HG03442 (cell line): Measurements from ENCODE around the gene HS3ST4.

ENCODE experiments used
- ATAC-seq: cut with Tn5 transposase; IDR thresholded peaks from one replicate; pipeline ENCODE4 v1.9.1; 2021; ENCODE audit warnings: mild to moderate bottlenecking, moderate library complexity; ENCODE audit not compliant: unreplicated experiment

HS3ST4 gene

DNA sequence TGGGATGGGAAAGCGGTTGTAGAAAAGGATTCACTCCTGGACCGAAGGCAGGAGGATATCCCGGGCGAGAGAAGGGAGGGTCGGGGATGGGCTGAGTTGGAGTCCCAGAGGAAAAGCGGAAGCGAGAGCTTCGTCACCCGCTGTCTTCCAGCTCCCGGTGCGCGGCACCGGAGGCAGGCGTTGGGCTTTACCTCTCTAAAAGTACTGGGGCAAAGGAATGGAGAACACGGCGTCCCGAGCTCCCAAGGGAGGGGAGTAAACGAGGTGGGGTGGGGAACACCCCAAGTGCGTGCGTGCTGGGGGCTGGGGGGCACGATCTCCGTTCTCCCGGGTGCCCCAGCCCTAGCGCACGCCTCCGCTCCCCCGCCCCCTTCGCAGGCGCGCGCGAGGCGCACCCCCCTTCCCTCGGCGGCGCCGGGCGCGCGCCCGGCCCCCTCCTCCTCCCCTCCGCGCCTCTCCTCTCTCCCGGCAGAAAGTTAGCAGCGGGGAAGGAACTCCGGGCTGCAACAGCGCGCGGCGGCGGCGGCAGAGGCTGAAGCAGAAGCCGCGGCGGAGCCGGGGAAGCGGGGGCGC is at the start of gene HS3ST4:
HS3ST4 (plus strand) TSS at position 441 of the 573 bp plus-strand sequence.
- ATAC-seq, result no peak

DNA sequence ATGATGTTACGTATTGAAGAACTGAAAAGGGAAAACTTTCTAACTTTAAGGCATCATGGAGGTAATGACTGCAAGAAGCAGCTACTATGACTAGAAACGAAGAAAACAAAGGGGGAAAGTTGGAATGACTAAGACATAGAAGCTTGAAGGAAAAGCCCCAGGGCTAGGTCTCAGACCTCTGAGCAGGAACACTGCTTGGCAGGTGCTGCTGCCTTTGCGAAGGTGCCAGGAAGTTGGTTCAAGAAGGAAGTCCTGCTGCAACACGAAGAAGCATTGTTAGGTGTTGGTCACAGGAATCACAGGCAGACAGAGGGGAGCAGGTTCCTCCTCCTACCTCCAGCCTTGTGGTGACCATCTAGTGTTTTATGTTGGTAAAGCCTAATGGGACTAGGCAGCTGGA is 48.1 kb upstream of the HS3ST4 start:
- ATAC-seq, result no peak

DNA sequence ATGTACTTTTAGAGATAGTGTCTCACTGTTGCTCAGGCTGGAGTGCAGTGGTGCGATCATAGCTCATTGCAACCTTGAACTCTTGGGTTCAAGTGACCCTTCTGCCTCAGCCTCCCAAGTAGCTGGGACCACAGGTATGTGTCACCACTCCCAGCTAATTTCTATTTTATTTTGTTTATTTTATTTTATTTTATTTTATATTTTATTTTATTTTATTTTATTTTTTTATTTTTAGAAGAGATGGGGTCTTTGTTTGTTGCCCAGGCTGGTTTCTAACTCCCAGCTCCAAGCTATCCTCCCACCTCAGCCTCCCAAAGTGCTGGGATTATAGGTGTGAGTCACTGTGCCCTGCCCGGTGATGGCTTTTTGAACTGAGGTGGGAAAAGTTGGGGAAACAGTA is 35.1 kb upstream of the HS3ST4 start:
- ATAC-seq, result no peak

DNA sequence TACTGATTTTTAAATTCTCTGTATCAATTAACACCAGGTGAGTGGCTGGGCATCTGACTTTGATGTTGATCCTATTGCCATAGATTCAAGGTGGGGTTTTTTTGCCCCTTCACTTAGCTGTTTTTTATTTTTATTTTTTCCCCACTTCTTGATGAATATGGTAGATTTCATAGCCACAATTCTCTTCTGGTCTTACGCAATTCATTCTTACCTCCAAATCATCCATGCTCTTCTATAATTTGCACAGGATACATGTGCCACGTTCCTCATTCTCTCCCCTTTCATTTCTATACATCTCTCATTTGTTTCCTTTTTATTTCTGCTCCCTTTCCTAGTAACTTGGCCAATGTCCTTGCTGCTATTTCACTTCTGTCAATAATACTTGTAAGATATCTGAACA is 14.9 kb upstream of the HS3ST4 start:
- ATAC-seq, result no peak

DNA sequence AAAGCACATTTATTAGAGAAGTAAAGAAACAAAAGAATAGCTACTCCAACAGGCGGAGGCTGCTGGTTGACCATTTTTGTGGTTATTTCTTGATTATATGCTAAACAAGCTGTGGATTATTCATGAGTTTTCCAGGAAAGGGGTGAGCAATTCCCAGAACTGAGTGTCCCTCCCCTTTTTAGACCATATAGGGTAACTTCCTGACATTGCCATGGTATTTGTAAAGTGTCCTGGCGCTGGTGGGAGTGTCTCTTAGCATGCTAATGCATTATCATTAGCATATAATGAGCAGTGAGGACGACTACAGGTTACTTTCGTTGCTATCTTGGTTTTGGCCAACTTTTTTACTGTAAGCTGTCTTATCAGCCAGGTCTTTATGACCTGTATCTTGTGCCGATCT is 12.2 kb upstream of the HS3ST4 start:
- ATAC-seq, result no peak

DNA sequence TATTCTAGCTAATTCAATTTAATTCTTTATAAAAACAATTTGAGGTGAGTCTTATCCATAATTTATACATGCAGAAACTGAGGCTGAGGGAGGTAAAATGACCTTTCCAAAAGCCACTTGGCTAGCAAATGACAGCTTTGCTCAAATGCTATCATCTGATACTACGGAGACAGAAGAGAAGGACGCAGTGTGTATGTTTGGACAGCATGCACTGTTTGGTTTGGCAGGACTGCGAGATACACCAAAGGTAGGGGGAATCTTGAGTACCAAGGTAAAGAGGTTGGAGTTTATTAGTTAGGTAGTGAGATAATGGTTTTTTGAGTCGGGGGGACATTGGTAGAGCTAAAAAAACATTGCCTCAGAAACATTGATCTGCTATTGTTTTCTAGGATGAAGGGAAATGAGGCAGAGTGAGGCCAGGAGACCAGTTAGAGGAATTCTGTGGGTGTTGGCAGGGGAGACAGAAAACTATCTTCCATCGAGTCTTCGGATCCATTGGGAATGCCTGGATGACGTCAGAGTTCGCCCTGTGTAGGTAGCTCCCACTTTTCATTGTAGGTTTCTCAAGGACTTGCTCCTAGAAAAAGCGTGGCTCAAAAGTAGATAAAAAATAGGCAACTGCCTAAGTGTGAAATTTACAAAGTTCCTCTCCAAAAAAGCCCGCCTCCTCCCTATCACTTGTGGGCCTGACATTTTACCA is 2.5 kb upstream of the HS3ST4 start:
- no peak for ATAC-seq

DNA sequence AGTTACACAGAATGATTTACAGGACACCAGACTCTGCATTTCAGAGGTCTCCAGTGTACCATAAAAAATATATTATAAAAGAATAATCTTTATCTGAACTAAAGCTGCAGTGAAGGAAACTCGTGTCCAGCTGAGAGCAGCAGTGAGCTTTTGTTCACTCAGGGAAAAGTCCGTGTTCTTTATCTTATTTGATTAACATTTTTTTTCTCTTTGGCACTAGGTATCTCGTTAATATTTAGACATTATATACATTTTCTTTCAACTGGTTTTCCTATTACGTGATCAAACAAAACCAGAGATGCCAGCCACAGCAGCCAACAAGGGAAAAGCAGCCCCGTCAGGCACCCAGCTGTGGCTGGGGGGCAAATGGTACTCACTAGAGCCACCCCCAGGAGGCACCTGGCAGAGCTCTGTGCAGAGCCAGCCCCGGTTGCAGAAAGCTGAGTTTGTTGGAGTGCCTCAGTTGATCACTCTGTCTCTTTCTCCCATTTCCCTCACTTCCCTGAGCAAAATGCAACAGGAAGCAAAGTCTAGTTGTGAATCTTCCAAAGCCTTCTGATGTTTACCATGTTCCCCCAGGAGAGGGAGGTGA is 1.1 kb upstream of the HS3ST4 start:
- ATAC-seq, result no peak

DNA sequence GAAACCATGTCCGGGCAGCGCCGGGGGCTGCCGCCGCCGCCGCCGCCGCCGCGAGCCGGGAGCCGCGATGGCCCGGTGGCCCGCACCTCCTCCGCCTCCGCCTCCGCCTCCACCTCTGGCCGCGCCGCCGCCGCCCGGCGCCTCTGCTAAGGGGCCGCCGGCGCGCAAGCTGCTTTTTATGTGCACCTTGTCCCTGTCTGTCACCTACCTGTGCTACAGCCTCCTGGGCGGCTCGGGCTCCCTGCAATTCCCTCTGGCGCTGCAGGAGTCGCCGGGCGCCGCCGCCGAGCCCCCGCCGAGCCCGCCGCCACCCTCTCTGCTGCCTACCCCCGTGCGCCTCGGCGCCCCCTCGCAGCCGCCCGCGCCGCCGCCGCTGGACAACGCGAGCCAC is 587 bp downstream of the HS3ST4 start:
- no peak for ATAC-seq

DNA sequence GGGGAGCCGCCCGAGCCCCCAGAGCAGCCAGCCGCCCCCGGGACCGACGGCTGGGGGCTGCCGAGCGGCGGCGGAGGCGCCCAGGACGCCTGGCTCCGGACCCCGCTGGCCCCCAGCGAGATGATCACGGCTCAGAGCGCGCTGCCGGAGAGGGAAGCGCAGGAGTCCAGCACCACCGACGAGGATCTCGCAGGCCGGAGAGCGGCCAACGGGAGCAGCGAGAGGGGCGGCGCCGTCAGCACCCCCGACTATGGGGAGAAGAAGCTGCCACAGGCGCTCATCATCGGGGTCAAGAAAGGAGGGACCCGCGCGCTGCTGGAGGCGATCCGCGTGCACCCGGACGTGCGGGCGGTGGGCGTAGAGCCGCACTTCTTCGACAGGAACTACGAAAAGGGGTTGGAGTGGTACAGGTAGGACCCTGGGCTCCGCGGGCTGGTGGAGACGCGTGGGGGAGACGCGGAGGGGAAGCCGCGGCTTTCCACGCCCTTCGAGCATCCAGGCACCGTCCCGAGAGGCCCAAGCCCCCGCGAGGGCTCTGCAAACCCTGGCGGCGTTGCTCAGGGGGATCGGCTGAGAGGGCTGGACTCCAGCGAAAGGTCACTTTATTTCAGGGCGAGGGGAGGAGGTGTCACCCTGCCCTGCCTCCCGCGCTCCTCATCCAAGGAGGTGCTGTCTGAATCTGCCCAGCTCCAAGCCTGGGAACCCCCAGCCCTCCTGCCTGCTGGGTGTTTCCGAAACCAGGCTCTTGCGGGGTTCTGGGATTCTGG is 1.2 kb downstream of the HS3ST4 start:
- ATAC-seq, result no peak

DNA sequence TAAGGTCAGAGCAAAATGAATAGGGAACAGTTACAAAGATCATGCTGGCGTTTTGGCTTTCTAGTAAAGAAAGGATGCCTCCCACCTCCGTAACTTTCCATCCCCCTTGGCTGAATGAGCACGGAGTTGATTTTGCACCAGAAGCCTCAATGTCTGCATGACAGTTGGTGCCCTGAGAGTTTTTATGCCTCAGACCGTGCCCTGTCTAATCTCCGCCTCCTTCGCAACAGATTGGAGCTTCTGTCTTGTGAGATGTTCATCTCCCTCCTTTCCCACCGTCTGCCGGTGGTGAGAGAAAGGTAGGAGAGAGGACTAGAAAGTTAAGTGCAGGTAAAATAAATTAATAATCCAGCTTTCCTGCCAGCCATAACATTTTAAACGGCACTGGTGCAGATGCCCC is 1.9 kb downstream of the HS3ST4 start:
- no peak for ATAC-seq

DNA sequence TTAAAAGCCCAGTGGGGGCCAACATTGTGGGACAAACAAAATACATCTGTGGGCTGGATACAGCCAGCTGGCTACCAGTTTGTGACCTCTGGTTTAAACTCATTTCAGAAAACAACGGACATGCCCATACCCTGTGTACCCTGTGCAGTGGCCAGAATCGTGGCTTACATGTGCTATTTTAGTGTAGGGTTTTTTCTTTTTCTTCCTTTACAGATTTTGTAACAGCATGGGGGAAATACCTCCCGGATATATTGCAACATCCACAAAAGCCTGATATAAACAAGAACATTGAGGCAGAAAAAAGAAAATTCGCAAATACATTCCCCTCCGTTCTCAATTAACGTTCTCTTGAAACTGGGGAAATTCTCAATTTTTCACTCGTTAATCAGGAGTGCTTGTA is 7.3 kb downstream of the HS3ST4 start:
- no peak for ATAC-seq

DNA sequence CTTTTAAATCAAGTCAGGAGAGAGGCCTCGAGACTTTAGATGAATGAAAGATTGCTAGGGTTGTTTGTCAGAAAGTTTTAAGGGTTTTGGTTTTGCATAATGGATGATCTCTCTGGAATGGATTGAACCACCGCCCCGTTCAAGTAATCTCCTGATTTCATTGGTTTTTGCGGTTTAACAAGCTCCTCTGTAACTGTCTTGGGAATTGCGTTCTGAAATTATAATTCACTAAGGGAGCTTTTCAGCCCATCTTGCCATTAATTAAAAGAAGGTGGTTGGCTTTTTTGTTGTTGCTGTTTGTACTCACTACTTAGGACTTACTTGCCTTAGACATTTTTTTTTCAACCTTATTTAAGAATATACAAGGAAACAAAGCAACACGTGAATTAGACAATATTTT is 8.8 kb downstream of the HS3ST4 start:
- ATAC-seq, result no peak

DNA sequence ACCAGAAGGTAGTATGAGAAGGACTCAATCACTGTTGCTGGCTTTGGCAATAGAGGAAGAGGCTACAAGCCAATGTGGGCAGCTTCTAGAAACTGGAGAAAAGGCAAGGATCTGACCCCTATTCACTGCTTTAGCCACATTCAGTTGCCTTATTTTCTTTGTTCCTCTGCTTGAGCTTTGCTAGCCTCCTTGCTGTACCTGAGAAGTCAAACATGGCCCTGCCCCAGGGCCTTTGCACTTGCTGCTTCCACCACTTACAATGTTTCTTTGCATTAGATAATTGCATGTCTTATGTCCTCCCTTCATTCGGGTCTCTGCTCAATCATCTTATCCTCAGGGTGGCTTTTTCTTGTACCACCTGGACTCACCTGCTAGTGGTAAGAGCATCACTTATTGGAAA is 15.8 kb downstream of the HS3ST4 start:
- ATAC-seq, result no peak

DNA sequence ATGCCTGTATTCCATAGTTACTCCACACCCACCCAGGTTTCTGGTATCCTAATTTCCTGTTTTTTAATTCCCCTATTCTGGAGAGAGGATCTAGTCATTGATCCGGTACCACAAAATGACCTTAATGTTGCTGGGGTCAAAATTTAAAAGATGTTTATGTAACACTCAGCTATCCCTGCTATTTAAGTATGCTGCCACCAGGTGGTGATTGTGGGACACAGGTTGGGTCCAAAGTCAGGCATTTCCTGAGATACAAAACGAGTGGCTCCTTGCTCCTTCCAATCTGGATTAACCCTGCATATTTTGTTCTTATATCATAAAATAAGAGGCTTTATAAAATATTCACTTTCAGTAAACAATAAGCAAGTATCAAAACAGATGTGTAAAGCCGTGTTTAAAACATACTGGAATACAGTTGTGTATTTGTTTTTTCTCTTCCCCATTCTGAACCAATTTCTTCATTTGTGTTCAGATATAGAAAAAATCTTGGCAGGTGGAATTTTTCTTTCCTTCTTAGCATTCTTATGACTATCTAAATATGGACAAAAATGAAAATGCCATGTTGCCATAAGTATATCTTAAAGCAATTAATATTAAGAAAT is 16.3 kb downstream of the HS3ST4 start:
- no peak for ATAC-seq

DNA sequence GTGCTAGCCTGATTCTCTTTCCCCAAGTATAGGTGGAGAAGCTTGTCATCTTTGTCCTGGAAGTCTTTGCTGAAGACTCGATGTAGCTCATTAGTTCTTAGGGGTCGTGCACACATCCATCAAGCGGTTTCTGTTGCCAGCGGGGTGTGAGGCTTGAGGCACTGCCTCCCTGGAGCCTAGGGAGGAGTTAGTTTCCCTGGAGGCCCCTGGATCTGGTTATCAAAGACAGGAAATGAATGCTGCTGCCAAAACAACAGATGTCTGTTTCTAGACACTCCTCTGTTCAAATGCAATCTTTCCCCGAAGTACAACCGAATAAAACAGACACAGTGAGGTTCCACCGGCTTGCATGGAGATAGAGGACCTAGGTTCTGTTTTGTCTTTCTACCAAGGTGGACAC is 17.5 kb downstream of the HS3ST4 start:
- ATAC-seq, result no peak

DNA sequence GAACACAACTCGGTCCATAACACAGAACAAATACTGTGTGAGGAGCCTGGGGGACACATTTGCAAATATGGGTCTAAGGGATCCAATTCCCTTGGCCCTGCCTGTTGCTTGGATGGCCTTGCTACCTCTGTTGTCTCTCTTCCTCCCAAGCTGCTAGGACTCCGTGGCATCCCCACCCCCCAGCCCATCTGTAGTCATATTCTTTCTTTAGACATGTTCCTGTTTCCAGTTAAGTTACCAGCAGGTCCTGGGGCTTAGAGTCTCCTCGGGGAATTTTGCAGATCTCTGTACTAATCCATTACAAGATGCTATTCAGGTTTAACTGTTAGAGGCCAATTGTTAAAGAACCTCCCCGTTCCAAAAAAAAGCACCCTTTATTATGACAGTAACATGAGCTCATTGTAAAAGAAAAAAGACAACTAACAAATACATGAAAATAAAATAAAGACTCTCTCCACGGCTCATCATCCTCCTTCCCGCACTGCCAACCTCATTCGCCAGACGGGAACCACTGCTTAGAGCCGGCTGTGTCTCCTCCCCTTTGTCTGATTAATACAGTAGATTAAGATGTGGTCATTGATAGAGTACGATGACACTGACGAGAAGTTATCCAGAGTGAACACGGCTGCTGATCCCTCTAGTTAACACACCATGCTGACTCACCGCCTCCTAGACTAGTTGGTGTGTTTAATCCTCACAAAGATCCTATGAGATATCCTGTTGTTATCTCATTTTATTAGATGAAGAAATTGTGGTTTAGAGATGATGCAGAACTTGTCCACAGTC is 22.2 kb downstream of the HS3ST4 start:
- ATAC-seq, result no peak

DNA sequence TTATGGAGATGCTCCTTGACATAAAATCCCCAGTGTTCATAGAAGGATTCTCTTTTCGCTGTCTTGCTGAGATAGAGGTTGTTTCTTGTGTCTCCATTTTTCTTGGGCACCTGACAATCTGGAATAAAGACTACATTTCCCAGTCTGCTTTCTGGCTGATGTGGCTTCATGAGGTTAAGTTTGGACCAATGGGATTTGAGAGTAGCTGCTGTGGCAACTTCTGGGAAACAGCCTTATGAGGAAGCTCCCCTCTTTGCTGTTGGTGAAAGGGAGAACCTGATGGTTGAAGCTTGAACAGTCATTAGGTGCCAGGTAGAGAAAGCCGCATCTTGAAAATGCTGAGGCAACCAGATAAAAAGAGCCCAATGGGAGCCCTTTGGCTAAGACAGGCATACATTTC is 24.4 kb downstream of the HS3ST4 start:
- ATAC-seq, result no peak

DNA sequence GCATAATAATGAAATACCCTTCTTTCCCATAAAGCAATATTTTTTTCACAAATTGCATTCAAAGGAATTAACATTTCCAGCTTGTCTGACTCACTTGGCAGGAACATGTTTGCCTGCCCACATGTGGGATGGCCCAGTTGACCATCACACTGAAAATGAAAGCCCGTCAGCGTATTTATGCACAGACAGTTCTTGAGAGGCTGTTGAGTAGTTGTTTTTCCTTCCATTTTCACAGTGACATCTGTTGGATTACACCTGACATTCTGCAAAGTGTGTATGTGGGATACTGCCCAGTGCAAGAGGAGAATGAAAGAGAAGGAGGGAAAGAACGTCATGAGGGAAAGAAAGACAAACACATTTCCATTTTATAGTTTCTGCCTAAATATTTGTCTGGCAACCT is 29.7 kb downstream of the HS3ST4 start:
- ATAC-seq, result no peak

DNA sequence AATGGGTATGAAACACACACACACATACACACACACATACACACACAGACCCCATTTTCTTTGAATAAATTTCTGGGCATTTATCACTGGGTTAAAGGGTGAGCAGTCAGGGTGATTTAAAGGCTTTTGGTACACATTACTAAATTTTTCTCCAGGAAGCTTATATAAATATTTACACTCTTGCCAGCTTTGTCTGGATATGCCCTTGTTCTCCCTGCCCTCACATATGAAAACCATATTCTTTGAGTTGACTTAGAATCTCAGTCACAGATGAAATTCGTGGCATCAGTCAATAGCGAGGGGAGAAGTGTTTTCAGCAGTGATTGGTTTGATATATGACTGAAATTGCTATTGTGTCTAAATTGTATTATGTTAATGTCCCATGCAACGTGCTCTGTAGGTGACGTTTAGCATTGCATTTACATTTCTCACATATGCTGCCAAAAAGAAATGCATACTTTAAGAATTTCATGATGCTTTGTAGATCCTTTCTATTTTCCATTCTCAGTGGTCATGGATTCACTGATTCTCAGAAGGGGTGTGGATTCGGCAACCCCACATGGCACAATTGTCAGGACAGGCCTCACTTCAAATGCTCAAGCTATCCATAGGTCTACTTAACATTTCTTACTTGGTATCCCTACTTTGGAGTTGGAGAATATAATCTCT is 34.8 kb downstream of the HS3ST4 start:
- no peak for ATAC-seq

DNA sequence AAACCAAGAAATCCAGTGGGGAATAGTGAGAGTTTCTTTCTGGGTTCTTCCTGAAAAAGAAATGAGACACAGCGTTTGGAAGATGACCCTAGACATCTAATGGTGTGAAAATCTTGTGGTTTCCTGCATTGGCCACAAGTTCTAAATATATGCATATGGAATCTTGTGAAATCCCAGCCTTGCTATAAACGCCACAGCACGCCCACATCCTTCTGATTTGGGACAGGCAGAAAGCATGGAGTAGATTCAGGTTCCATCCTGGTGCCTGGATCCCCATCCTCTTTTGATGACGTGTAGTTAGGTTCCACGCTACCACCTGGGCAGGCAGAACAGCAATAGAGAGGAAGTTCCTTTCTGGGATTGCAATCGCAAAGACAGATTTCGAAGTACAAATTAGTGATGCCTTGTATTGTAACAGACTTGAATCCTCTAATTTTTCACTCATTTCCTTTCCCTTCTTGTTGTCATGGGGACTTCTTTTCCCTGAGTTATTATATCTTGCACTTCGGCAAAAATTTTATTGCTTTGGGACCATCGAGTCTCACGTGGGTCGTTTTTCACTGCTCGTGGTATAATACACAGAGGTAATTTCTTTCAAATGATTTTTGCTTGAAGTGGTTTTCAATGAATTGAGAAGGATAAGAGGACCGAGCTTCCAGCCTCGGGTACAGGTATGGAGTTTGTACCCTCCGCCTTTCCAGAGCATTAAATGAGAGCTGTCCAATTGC is 37.6 kb downstream of the HS3ST4 start:
- ATAC-seq, result no peak
